Renal pelvis (tissue), 4 donors: Measurements from ENCODE around the gene PLAC1. TPM values are rescaled to one million over a fixed set of nuclear protein-coding genes. Genes with fewer than 3 reads are reported as not detected.

Experiments used
- DNase-seq: peaks from one replicate; pipeline ENCODE4 v3.0.0-alpha.2; 2013
- polyA plus RNA-seq, 3 donors: library from polyadenylated mRNA; unstranded; fragments of 120-200 nt; gene quantifications; one replicate each; pipeline ENCODE4 v1.2.1, GENCODE V29; 2013; ENCODE audit not compliant: insufficient read length in 3 of 3

Gene PLAC1
- polyA plus RNA-seq, 3 donors = 4.6 to 7.0 (median 6.6) TPM

- no peak for DNase-seq
Observed at GRCh38 chrX:134543288-134543687, 115.0 kb downstream of the PLAC1 start.

- DNase-seq = no peak
Observed at GRCh38 chrX:134542485-134542884, 115.8 kb downstream of the PLAC1 start.

- DNase-seq = no peak
Observed at GRCh38 chrX:134541906-134542305, 116.4 kb downstream of the PLAC1 start.

- no peak for DNase-seq
Observed at GRCh38 chrX:134538316-134538715, 120.0 kb downstream of the PLAC1 start.

GRCh38 chrX:134537179-134537955 is 120.9 kb downstream of the PLAC1 start:
- DNase-seq = no peak

GRCh38 chrX:134533952-134534351 is 124.3 kb downstream of the PLAC1 start:
- DNase-seq = no peak

GRCh38 chrX:134533352-134533751 is 124.9 kb downstream of the PLAC1 start:
- no peak for DNase-seq

- DNase-seq = no peak
Observed at GRCh38 chrX:134530845-134531244, 127.4 kb downstream of the PLAC1 start.

- no peak for DNase-seq
Observed at GRCh38 chrX:134529481-134529880, 128.8 kb downstream of the PLAC1 start.

GRCh38 chrX:134528960-134529359 is 129.3 kb downstream of the PLAC1 start:
- no peak for DNase-seq

GRCh38 chrX:134526399-134526798 is 131.9 kb downstream of the PLAC1 start:
- DNase-seq = no peak

GRCh38 chrX:134525086-134525792 is 133.0 kb downstream of the PLAC1 start:
- no peak for DNase-seq

- DNase-seq = no peak
Observed at GRCh38 chrX:134524181-134524580, 134.1 kb downstream of the PLAC1 start.

GRCh38 chrX:134520860-134521390 is 137.3 kb downstream of the PLAC1 start:
- DNase-seq = peak; percentile 67

Other genes starting within 250 kb of the PLAC1 start
- 10 to 100 TPM; 37.0 to 42.0 (median 39.7) TPM for gene HPRT1, start 198.3 kb downstream of the PLAC1 start, polyA plus RNA-seq
- gene PABIR2, start 138.7 kb upstream of the PLAC1 start, polyA plus RNA-seq = 10 to 100 TPM; 32.5 to 45.6 (median 36.2) TPM